NCI-H187 (cell line): ENCODE results near the gene CRIP1.
A peak's percentile ranks its signal among the peaks of the same experiment; 100 is the strongest.

Experiments
- DNase-seq, 2 experiments: peaks; one replicate each; lab custom pipeline; 2025; lab: John Stamatoyannopoulos, UW

CRIP1 gene

DNA sequence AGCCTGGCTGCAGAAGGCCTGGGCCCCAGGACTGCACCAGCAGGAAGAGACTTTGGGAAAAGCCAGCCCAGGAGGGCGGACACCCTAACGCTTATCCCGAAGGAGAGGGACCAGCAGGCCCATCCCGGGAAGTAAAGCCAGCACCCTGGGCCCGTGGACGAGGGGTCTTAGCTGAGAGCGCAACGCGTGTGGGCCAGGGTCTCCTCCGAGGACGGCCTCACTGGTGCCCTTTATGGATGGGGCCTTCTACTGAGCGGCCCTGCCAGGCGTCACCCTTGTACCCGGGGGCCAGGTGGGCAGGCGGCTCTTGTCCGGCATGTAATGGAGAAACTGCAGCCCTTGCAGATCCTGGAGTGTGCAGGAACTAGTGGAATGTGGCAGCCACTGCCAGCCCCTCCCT lies 18.4 kb downstream of the CRIP1 start:
- no peak for DNase-seq

DNA sequence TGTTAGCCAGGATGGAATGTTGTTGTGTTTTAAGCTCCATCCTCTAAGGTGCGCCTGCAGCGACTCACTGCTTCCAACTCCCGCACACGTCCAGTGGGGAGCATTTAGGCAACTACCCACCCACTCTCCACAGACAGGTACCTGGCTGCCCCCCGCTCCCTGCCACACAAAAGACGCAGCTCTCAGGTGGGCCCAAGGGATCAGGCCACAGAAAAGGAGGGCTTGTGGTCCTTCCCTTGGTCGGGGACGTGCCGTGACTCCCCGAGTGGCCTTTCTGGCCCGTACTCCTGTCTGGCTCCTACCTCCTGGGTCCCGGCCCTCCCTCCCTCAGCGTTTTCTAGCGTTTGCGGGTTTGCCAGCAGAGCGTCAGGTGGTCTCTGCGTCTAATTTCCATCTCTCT lies 20.6 kb downstream of the CRIP1 start:
- no peak for DNase-seq

DNA sequence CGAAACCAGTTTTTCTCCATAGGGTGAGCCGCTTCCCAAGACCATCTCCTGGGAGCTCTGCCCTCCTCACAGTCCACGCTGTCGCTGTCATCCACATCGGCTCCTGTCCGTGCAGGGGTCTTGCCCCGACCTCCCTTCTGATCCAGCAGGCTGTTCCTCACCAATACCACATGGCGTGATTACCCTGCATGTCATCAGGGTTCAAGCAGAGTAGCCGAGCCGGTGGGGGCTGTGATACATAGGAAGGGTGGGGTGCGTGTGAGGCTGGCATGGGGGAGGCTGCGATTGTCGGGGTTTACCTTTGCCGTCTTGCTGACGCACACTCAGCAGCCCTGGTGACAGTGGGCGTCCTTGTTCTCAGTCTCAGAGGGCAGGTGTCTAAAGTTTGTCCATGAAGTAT lies 21.4 kb downstream of the CRIP1 start:
- no peak for DNase-seq

DNA sequence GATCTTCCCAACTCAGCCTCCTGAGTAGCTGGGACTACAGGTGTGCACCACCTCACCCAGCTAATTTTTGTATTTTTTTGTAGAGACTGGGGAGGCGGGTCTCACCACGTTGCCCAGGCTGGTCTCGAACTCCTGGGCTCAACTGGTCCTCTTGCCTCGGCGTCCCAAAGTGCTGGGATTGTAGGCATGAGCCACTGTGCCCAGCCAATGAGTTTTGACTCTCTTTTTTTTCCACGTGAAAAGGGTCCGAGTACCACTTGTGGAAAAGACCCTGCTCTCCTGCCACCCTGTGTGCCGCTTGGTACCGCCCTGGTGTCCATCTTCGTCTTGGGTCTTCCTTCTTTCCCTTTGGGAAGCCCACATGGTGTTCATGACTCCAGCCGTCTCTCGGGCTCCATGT lies 21.9 kb downstream of the CRIP1 start:
- DNase-seq, result no peak

DNA sequence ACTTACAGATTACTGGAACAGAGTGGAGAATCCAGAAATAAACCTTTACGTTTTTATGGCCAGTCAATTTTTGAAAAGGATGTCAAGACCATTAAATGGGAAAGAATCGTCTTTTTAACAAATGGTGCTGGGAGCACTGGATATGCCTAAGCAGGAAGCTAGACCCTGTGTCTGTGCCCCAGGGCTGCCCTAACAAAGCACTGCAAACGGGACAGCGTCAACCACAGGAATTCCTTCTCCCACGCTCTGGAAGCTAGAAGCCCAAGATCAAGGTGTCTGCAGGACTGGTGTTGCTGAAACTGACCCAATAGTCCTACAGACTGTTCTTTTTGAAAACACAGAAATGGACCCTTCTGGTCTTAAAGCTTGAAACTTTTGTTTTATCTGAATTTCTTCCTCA lies 30.4 kb downstream of the CRIP1 start:
- no peak for DNase-seq

DNA sequence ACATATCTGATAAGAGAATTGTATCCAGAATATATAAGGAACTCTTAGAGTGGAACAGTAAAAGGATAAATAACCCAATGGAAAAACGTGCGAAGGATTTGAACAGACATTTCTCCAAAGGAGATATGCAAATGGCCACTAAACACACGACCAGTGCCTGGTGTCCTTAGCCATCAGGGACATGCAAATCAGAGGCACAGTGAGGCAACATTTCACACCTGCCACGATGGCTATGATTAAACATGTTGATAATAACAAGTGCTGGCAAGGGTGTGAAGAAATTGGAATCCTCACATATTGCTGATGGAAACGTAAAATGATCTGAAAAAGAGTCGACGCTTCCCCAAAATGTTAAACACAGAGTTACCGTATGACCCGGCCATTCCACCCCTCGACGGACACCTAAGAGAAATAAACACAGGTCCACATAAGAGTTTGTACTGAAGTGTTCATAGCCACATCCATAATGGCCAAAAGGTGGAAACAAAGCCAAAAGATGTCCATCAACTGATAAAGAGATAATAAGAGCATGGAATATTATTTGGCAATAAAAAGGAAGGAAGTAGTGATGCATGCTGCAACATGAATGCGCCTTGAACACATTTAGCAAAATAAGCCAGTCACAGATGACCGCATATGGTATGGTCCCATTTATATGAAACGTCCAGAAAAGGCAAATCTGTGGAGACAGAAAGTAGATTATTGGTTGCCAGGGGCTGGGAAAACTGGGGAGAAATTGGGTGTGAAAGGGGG lies 33.4 kb downstream of the CRIP1 start:
- no peak for DNase-seq

DNA sequence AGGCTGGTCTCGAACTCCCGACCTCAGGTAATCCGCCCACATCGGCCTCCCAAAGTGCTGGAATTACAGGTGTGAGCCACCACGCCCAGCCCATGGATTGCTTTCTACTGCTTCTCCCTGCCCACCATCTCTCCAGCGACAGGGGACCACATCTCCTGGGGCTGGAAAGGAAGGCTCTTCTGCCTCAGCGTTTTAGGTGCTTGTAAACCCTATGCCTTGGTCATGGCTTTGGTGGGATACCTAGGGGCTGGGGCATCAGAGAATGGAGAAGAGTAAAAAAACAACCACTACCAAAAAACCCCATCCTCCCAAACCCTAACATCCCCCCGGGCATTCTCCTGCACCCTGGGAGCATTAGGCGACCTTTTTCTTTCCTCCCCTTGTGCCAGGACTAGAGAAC lies 38.6 kb downstream of the CRIP1 start:
- DNase-seq, result no peak

DNA sequence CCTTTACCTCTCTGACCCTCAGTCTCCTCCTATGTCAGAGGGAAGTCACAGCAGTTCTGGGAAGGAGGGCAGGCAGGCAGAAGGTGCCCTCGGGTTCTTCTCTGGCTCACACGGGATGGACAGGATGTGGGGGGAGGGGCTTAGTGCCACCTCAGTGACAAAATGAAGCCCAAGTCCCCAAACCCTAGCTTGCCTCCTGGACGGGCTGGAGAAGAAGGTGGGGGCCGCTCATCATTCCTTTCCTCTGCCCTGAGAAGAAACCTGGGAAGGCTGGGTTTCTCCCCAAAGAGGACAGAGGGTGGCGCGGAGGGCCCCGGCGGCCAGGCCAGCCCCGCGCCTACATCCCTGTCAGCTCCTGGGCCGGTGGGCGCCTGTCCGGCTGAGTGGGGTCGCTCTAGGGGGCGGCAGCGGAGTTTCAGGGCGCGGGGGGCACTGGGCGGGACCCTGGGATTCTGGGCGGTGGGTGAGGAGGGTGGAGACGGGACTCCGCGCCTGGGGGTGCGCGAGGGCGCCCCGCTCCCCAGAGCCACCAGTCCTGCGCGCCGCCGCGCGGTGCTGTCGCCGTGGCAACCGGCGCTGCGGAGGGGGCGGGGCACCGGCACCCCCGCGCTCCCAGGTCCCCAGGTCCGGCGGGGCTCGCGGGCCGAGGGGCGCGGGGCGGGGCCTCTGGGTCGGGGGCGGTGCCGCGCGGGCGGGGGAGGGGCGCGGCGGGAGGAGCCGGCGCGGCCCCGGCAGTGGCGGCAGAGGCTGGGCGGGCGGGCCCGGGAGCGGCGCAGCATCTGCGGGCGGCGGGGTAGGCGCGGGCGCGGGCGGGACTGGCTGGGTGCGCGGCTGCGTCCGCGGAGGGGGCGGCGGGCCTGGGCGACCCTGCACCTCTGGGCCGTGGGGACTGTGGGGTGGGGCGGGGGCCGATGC lies 39.4 kb downstream of the CRIP1 start, which contains the start of gene TMEM121:
TMEM121 (plus strand) TSS at position 723 of the 915 bp plus-strand sequence. CDS start 2,252 bp downstream, outside the sequence.
- no peak for DNase-seq

DNA sequence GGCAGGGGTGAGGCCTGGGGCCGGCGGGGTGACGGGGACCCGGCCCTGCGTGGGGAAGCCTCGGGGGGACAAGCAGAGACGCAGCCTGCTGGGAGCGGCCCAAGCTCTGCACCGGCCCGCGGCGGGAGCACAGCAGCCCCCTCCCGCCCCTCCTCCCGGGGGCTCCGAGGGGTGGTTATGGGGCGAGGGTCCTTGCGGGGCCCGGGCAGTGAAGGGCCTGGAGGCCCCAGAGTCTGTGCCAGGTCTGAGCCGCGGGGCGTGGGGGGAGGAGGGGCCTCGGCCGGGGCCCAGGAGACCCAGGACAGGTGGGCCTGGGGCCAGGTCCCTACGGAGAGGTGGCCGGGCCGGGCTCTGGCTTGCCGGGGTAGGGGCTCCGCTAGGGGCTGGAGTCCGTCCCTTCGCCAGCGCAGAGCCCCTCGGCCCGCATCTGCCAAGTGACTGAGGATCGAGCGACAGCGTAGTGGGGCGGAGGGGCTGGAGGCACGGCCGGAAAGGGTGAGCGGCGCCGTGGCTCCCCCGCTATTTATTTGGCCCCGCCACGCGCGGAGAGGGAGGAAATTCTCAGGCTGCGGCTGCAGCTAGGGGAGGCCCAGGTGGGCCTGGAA lies 40.2 kb downstream of the CRIP1 start:
- DNase-seq, result no peak

DNA sequence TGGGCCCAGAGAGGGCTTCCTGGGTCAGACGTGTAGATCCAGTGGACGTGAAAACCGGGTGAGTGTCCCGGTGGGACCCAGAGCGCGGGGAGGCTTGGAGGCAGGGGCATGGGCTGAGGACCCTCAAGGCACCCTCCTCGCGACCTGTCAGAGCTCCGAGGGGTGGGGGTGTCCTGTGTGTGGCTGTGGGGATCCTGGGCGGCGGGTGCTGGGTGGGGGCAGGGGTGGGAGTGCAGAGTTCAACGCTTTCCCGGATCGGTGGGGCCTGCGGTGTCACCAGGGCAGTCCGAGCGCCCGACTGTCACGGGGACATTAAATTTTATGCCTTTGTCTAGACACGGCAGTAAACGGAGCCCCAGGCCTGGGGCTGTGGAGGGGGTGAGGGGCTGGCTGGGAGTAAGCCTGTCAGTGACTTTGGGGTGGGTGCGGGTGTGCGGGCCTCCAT lies 40.7 kb downstream of the CRIP1 start:
- no peak for DNase-seq

DNA sequence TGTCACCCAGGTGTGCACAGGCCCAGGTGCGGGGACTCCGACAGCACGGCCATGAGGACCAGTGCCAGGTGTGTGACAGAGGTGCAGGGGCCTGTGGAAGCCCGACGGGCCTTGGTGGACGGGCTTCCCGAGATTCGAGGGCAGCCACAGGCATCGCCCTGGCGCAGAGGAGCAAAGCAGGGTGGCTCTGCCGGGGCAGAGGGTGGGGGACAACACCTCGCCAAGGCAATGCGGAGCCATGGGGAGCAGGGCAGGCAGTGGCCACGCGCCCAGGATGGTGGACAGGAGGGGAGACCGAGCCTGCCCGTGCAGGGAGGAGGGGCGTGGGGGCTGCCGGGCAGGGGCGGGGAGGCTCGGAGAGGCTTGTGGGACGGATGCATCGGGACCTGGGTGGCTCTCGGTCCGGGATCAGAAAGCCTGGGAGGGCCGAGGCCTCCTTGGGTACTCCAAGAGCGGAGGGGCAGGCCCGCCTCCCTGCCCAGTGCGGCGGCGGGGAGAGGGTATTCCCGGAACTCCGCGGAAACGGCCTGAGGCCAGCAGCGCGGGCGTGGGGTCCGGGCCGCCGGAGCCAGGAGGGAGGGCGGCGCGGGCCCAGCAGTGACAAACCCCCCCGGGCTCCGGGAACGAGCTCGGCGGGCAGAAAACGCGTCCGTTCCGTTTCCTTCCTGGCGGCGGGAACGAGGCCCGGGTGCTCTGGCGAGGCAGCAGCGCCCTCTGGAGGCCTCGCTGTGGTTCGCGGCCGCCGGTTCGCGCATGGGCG lies 41.3 kb downstream of the CRIP1 start:
- peak in 1 of 2 experiments; percentile 23 for DNase-seq

DNA sequence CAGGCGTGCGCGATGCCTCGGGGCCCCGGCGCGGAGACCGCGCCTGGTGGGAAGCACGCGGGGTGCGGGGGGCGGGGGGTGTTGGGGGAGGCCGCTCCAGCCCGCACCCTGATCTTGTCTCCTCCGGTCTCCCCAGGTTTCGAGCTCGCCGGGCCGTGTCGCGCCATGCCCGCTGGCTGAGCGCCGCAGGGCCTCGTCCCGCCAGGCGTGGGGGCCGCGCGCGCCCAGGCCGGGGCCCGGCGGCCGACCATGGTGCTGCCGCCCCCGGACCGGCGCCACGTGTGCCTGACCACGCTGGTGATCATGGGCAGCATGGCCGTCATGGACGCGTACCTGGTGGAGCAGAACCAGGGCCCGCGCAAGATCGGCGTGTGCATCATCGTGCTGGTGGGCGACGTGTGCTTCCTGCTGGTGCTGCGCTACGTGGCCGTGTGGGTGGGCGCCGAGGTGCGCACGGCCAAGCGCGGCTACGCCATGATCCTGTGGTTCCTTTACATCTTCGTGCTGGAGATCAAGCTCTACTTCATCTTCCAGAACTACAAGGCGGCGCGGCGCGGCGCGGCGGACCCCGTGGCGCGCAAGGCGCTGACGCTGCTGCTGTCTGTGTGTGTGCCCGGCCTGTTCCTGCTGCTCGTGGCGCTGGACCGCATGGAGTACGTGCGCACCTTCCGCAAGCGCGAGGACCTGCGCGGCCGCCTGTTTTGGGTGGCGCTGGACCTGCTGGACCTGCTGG lies 42.1 kb downstream of the CRIP1 start:
- DNase-seq, result no peak

DNA sequence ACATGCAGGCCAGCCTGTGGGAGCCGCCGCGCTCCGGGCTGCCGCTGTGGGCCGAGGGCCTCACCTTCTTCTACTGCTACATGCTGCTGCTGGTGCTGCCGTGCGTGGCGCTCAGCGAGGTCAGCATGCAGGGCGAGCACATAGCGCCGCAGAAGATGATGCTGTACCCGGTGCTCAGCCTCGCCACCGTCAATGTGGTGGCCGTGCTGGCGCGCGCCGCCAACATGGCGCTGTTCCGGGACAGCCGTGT lies 42.6 kb downstream of the CRIP1 start:
- DNase-seq, result no peak

DNA sequence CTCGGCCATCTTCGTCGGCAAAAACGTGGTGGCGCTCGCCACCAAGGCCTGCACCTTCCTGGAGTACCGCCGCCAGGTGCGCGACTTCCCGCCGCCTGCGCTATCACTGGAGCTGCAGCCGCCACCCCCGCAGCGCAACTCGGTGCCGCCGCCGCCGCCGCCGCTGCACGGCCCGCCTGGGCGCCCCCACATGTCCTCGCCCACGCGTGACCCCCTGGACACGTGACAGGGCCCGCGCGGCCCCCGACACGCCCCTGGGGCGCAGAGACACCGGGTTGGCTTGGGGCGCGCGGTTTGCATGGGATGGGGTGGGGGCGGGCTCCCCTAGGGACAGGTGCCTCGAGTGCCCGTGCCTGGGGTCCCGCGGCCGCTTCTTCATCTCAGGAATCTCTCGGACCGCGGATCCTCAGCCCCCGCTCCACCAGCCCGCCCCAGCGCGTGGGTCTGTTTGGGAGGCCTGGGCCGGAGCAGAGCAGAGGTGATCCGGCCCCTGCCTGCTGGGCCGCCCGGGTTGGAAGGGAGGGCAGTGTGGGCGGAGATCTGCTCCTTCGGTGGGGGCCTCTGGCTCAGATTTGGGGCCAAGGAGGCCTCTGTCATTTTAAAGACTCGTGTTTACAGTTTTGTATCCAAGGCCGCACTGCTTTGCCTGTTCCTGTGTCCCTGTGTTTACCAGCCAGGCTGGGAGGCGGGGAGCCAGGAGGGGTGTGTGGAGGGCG lies 43.0 kb downstream of the CRIP1 start:
- DNase-seq, result no peak

DNA sequence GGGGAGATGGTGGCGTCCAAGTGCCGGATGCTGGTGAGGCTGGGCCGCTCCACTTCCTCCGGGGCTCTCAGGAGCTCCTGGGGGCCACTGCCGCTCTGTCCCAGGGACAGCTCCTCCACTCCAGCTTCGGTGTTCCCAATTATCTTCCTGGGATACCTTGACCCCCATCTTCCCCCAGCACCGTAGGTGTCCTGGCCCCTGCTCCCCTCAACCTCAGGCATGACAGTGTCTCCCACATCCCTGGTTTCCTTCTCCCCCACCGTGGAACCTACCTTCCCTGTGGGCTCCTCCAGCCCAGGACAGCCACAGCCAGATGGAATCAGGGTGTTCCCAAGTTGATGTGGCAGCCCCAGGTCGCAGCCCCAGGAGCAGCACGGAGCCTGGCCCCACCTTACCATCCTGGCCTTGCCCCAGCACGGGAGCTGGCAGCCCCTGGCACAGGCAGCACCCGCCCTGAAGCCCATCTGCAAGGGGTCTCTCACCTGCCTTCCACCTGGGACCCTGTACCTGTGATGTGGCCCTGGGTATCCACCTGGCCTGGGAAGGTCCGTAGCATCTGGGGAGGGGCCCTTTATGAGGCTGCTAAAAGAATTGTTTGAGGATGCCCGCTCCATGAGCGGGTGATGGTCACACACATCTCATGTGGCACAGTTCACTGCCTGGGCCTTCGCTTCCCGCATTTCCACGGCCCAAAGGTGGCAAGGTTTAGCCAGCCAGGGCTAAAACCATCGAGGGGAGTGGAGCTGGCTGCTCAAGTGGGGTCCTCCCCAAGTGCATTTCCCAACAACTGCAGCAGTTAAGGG lies 43.8 kb downstream of the CRIP1 start:
- no peak for DNase-seq

DNA sequence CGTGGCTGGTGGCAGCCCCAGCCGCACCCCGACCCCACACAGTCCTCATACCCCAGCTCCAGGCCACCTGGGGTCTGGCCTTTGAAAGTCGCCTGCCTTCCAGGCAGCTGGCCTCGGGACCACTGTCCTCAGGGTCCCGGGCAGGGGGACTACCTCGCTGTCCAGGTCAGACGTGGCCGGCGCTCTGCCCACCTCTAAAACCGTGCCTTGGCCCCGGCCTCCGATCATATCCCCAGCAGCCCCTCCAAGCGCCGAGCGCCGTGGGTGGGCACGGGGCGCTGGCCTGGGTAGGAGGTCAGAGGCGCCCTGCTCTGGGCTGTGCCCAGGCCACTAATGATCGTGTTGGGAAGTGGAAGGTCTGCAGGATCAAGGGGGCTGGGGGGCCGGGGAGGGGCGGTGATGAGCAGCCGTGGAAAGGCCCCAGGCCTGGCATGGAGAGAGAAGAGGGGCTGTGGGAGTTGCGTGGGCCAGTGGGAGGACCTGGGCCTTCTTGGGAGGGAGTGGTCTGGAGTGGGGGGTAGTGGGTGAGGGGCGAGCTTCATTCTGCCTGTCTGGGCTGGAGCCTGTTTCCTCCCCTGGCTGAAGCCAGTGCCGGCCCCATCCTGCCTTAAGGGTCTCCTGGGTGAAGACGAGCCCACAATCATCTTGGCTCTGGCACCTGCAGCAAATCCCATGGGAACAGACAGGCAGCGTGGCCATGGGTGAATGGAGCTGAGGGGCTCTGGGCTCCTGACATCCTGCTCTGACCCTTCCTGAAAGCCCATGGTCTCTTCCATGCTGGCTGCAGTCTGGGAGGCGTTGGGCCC lies 44.6 kb downstream of the CRIP1 start:
- no peak for DNase-seq

DNA sequence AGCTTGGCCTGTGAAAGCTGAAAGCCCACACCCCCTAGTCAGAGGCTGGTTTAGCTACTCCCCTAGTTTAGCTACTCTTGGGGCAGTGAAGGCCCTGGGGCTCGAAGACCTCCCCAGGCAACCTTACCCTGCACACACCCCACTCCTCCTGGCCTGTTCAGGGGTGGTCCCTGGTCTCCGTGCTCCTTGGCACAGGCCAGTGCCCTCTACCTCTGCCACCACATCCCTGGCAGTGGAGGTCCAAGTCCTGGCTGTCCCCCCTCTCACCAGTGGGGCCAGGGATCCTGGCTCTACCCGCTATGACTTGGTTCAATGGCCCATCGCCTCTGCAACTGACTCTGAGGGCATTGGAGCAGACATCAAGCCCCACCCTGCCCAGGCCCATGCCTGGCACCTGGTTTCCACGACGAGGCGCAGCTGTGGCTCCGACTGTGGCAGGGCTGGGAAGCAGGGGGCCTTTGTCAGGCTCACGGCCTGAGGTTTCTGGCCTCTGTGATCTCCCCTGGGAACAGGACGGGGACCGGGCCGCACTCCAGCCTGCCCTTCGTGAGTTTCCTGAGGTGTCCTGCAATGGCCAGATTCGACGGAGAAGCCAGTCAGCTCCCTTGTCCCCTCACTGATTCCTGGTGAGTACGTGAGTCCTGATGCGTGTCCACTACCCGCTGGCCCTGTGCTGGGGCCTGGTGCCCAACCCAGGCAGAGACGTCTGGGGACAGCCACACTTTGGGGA lies 45.4 kb downstream of the CRIP1 start:
- DNase-seq, result no peak

DNA sequence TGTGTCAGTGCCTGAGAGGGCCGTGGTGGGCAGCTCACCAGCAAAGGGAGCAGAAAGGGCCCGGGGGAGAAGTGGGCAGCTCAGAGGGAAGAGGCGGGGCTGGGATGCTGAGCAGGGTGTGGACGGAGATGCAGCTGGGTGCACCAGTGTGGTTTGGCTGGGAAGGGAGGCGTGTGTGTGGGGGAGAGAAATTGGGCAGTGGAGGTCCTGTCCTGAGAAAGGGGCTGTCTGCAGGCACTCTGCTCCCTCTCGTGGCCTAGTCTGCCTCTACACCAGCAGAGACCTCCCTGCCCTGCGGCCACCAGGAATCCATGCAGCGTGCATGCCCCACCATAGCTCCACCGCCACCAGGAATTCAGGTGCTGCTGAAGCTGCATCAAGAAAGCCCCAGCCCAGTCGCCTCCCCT lies 46.1 kb downstream of the CRIP1 start:
- DNase-seq, result no peak
